TTC549 (cell line): ENCODE data around the gene HOXB5.
A peak's percentile ranks its signal among the peaks of the same experiment; 100 is the strongest.

Experiments used
- FAIRE-seq: peaks from 2 replicates; lab custom pipeline; 2012; peaks lifted over from hg19 to GRCh38; lab: Jason Lieb, UNC

HOXB5 gene

DNA sequence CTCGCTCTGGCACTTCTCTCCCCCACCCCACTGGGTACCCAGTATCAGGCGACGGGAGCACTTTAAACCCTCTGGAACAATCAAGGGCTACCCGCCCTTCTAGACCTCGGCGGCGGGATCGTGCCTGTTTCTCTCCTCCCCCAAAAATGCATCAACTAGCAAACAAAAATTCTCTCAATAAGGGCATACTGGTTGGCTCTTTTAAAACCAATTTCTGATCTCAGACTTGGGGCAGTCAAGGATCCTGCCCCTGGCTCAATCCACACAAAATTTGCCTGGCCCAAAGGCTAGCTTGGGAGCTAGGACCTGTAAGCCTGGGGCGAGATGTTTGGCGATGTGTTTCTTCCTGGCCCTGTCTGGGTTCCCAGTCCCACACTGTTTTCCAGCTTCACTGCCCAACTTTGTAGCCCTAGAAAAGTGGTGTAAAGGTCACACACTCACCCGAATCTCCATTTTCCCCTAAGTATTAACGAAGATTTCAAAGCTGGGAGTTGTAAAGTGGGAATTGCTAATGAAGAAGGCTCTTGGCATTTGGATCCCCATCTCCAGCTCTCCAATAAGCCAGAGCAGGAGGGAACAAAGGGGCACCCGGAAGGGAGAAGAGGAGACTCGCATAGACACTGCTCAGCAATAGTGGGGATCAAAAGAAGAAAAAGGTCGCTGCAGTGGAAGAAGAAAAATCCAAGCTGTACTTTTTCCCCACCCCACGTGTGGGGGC lies 34.3 kb downstream of the HOXB5 start:
- FAIRE-seq = no peak

GRCh38 chr17:48558831-48559121 lies 34.8 kb downstream of the HOXB5 start:
- FAIRE-seq = no peak

DNA sequence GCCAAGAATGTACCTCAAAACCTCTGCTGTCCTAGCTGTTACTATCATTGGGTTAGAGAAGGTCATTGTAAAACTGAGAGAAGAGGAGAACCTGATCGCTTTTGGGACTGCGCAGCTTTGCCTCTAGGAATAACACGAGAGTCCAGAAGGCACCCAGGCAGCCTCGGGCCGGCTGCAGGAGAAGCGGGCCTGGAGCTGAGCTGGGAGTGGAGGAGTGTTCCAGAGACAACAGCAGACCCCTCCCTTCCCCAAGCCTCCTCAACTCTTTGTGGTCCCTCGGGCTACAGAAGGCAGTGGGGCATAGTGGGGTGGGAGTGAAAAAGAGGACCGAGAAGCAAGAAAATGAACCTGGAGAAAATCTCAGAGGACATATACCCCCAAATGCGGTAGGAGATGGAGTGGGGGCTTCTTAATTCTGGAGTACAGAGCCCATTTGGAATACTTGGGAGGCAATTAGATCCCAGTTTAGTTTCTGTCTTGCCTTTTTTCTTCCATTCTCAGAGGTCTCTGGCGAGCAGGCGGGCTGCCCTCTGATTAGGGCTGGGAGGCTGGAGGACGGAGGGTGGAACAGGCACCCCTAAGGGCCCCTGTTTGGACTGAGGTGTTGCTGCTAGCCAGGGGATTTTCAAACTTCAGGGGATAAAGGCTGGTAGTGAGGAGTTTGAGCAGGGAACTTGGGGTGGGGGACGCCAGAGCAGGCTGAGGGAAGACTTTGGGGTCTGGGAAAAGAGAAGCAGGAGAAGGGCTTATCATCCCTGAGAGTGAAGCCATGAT lies 35.3 kb downstream of the HOXB5 start:
- no peak for FAIRE-seq

GRCh38 chr17:48556576-48557401 lies 36.8 kb downstream of the HOXB5 start:
- no peak for FAIRE-seq

DNA sequence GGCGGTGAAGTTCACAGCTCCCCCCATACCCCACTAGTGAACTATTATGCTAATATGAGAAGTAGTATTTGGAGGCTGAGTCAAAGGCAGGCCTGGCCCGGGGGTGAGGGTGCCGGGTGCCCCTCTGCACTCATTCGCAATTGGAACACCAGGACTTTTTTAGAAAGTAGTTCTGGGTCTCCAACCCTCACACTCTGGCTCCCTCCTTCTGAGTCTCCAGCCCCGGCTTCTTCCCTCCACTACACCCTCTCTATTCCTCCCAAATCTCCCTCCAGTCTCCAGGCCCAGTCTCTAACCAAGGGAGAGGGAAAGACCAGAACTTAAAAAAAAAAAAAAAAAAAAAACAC lies 37.4 kb downstream of the HOXB5 start:
- FAIRE-seq = no peak

DNA sequence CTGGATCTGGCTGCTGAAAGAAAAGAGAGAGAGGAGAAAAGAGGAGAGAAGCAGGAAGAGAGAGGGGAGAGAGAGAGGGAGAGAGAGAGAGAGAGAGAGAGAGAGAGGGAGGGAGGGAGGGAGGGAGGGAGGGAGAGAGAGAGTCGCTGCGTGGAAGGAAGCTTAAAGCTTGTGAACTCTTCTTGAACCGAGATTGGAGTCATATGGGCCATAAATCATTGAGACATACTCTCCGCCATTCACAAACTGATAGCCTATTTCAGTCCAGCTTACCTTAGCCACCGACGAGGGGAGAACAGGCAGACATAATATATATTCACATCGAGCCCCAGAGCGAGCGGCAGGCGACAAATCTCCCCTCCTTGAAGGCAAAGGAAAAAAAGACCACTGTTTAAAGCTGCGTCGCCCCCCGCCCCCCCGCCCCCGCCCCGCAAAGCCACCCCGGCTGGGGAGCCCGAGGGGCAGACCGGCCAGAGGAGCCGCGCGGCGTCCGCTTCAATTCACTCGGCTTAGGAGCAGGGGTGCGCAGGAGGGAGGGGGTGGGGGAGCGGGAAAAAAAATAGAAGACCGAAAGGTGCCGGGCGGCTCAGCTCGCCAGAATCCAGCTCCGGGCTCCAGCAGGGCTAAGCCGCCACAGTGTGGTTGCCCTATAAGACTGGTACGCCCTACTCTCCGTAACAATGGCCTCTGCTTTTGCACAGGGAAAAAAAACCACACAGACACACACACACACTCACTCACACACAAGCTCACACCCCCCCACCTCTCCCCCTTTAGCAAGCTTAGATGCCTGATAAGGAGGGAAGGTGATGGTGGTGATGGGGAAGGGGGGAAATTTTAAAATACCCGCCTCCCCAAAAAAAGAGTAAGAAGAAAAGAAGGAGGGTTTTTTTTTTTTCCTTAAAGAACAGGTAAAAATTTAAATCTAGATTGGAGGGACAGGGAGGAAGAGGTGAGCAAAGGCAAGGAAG lies 38.0 kb downstream of the HOXB5 start:
- no peak for FAIRE-seq

GRCh38 chr17:48554412-48555257 lies 38.9 kb downstream of the HOXB5 start:
- no peak for FAIRE-seq

GRCh38 chr17:48553826-48554225 lies 39.8 kb downstream of the HOXB5 start:
- FAIRE-seq = no peak

DNA sequence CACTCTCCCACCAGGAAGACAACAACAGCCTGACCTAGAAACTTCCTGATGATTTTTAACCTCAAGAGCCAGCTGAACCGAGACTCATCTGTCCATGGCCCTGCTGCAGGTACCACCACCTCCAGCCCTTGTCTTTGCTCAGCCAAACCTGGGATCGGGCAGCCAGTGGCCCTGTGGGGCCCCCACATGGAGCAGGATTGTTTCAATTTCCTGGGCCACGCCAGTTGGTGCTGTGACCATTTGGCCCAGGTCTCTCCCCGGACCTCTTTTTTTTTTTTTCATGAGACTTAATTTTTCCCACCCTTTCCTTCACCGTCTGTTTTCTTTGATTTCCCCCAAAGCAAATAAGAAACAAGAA lies 40.4 kb downstream of the HOXB5 start:
- FAIRE-seq = no peak

DNA sequence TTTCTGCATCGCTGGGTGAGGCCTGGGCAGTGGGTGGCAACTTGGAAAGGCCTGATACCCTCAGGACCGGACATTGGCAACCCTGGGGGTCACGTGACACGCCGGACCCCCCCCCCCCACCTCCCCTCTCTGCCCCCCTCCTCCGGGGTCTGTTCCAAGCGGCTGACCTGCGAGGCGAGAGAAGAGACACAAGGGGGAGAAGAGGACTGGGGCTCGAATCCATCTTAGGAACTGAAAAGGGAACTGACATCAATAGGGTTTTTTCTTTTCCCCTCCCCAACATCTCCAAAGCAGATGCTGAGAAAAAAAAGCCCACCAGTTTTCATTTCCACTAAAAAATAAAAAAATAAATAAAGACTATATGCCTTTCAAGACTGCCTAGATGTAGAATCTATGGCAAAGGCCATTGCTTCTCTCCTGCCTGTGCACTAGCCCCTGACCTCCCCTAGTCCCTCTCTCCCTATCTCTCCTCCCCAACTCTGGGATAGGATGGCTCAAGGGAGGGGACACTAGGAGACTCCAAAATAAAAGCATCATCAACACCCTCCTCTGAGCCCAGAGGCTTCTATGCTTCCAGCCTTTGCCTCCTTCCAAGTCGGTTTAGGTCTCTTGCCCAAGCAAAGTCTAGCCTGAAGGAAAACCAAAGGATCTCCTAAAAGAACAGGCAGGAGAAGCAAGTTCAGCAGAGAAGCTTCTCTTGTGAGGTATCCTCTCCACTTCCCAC lies 41.0 kb downstream of the HOXB5 start:
- FAIRE-seq = no peak

GRCh38 chr17:48551596-48552465 lies 41.7 kb downstream of the HOXB5 start:
- FAIRE-seq = no peak

GRCh38 chr17:48551214-48551555 lies 42.4 kb downstream of the HOXB5 start:
- no peak for FAIRE-seq

DNA sequence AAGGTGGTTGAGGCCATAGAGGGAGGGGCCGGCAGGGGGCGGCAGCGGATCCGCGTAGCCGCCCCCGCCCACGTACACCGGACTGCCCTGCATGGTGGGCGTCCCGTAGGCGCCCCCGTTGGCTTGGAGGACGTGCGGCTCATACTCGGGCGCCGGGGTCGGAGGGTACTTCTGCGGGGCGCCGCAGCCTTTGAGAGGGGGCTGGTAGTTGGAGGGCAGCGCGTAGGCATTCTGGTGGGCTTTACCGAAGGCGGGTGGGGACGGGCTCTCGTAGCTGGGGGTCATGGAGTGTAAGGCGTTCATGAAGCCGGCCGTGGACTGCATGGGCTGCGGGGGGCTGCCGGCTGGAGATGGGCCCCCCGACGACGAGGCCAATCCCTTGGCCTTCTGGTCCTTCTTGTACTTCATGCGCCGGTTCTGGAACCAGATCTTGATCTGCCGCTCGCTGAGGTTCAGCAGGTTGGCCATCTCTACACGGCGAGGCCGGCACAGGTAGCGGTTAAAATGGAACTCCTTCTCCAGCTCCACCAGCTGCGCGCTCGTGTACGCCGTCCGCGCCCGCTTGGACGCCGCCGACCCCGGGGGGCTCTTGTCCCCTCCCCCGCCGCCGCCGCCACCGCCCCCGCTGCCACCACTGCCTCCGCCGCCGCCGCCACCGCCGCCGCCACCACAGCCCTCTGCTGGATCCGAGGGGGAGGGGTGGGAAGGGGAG lies 42.9 kb downstream of the HOXB5 start:
- no peak for FAIRE-seq

GRCh38 chr17:48549914-48550501 lies 43.6 kb downstream of the HOXB5 start:
- FAIRE-seq = no peak

DNA sequence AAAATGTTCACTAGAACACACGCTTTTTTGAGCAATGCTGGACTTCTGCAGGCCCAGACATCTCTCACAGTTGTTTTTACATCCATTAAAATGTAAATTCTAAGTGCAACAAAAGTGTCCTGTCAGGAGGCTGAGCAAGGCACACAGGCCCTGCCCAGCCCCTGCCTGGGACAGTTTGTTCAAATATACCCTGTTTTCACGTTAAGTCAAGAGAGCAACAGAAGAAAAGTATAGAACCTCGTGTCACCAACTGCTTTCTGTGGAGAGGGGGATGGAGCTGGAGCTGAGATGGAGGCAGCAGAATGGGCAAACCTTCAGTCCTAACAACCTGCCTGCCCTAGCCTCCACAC lies 44.3 kb downstream of the HOXB5 start:
- FAIRE-seq = peak; percentile 46

- no peak for FAIRE-seq
Measured at GRCh38 chr17:48548523-48549280, 44.9 kb downstream of the HOXB5 start.

GRCh38 chr17:48547808-48548522 lies 45.6 kb downstream of the HOXB5 start:
- peak; percentile 87 for FAIRE-seq
